BE2C (cell line): Measurements from ENCODE around the gene FPR1.

ENCODE experiments used
- DNase-seq: peaks from one replicate; pipeline ENCODE4 v3.0.0-alpha.2; 2020
- H3K27me3 ChIP-seq: fragments of 250-450 bp; sonication (Bioruptor Pico); 2 replicates; pipeline ENCODE4 v1.5.1; 2020; ENCODE audit warnings: mild to moderate bottlenecking
- H3K36me3 ChIP-seq: fragments of 250-450 bp; sonication (Bioruptor Pico); 2 replicates; pipeline ENCODE4 v1.5.1; 2020; ENCODE audit warnings: mild to moderate bottlenecking
- H3K4me1 ChIP-seq: fragments of 250-450 bp; sonication (Bioruptor Pico); 2 replicates; pipeline ENCODE4 v1.5.1; 2020
- H3K4me3 ChIP-seq: 2 replicates; pipeline ENCODE4 v1.5.1; 2011; ENCODE audit warnings: low read depth, low read length
- H3K9me3 ChIP-seq: fragments of 250-450 bp; sonication (Bioruptor Pico); 2 replicates; pipeline ENCODE4 v1.5.1; 2020
- CTCF ChIP-seq: IDR thresholded peaks from 2 replicates; pipeline ENCODE4 v1.5.1; 2012; ENCODE audit warnings: mild to moderate bottlenecking, low read depth, low read length

FPR1 gene

GRCh38 chr19:51702825-51703574, 48.7 kb downstream of the FPR1 start:
- Histone ChIP-seq H3K4me3 (no peak overlapping the region), H3K36me3 (peaks cover 40% of the 10 kb centered on the region), H3K9me3 (no peaks in the 10 kb centered on the region), H3K27me3 (no peaks in the 10 kb centered on the region), H3K4me1 (no peaks in the 10 kb centered on the region)
- TF ChIP-seq CTCF, result no peak
- no peak for DNase-seq

GRCh38 chr19:51702103-51702824, 49.4 kb downstream of the FPR1 start:
- peak; percentile 47 for DNase-seq
- Histone ChIP-seq H3K4me3 (no peak overlapping the region), H3K9me3 (no peaks in the 10 kb centered on the region), H3K4me1 (no peaks in the 10 kb centered on the region), H3K27me3 (no peaks in the 10 kb centered on the region), H3K36me3 (peaks cover 47% of the 10 kb centered on the region)
- no peak for TF ChIP-seq CTCF

GRCh38 chr19:51701468-51702100, 50.1 kb downstream of the FPR1 start:
- H3K4me3 ChIP-seq, result no peak overlapping the region
- no peaks in the 10 kb centered on the region for H3K9me3 ChIP-seq
- no peaks in the 10 kb centered on the region for H3K4me1 ChIP-seq
- no peaks in the 10 kb centered on the region for H3K27me3 ChIP-seq
- TF ChIP-seq CTCF, result no peak
- DNase-seq, result no peak
- peaks cover 52% of the 10 kb centered on the region for H3K36me3 ChIP-seq

- no peak for DNase-seq
- no peaks in the 10 kb centered on the region for H3K9me3 ChIP-seq
- no peak overlapping the region for H3K4me3 ChIP-seq
- peaks cover 60% of the 10 kb centered on the region for H3K36me3 ChIP-seq
- H3K4me1 ChIP-seq, result no peaks in the 10 kb centered on the region
- no peak for TF ChIP-seq CTCF
- no peaks in the 10 kb centered on the region for H3K27me3 ChIP-seq
These were observed 52.5 kb downstream of the FPR1 start for GRCh38 chr19:51699170-51699569.

- no peak for TF ChIP-seq CTCF
- peaks cover 67% of the 10 kb centered on the region for H3K36me3 ChIP-seq
- no peak overlapping the region for H3K4me3 ChIP-seq
- no peaks in the 10 kb centered on the region for H3K9me3 ChIP-seq
- DNase-seq, result no peak
- no peaks in the 10 kb centered on the region for H3K27me3 ChIP-seq
- H3K4me1 ChIP-seq, result no peaks in the 10 kb centered on the region
These were observed 53.4 kb downstream of the FPR1 start for GRCh38 chr19:51698296-51698695.
